ENCODE data around the gene XXYLT1. TPM values are rescaled to one million over a fixed set of nuclear protein-coding genes. Genes with fewer than 3 reads are reported as not detected.

Gene XXYLT1
- total and polyA plus RNA-seq, 2 of the 8 experiments (the other 6 are each of a cell fraction or from before 2014, with no cell fraction given), result 18.9 to 23.8 TPM

DNA sequence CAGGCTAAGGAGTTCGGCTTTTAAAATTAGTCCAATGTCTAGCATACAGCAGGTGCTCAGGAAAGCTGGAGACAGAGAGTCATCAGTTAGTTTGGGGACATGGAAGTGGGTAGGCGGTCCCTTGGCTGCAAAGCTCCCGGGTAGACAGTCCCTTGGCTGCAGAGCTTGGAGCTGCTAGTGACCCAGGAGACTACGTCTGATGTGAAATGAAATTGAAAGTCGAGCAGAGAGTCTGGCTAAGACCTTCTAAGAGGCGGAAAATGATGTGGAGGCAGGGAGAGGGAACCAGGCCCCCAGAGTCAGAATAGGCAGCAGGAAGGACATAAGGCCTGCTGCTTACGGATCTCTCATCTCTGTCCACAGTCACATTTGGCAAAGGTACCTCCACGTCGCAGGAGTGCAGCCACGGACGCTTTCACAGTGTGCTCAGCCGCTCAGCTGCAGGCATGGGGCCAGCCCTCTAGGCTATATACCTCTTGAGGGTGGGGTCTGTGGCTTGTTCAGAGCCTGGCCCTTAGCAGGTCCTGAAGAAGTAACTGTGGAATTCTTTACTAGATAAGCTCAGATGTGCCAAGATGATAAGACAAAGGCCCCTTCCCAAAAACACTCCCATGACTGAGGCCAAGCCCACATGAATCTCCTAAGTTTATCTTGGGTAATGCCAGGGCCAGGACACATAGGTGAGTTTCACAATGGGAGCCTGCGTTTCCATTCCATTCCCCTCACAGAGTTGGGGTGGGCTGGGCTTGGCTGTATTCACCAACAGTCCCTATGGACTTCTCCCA is 131.7 kb downstream of the XXYLT1 start:
- H4K91ac ChIP-seq (replicated peaks; ENCODE audit: insufficient read length, low read length), result no peak overlapping the region
- no peak overlapping the region for H2BK12ac ChIP-seq (ENCODE audit: low read depth, low read length)
- no peak overlapping the region for H2AK5ac ChIP-seq (ENCODE audit: low read depth, low read length)
- H3K9me3 ChIP-seq (ENCODE audit: insufficient read depth in 2 of 2, low read depth in 1 of 2, low read length in 1 of 2), result 0 out of 4 replicates have a peak, but pooled peaks cover 0 to 4% of the 10 kb centered on the region in 2 experiments
- H2BK5ac ChIP-seq (ENCODE audit: low read depth, low read length), result 0 out of 2 replicates have a peak overlapping the region, but pooled peaks have one; percentile 5
- no peaks in the 10 kb centered on the region; a peak in 1 of 8 replicates for H3K36me3 ChIP-seq (ENCODE audit: control insufficient read depth in 2 of 4, insufficient read depth in 4 of 4, low read length in 3 of 4)
- 86% methylated on average over 13 of the region's 13 CpGs; no CpG with 5 or more reads in 1 of the 2 experiments for WGBS, 2 experiments (ENCODE audit: extremely low coverage in 1 of 2, insufficient coverage in 1 of 2, insufficient read length in 1 of 2, insufficient replicate concordance in 2 of 2, low coverage in 1 of 2, low lambda C conversion rate in 2 of 2, missing lambda C conversion rate in 1 of 2)
- H4K5ac ChIP-seq (ENCODE audit: insufficient read length, low read depth, low read length), result no peak overlapping the region
- DNase-seq (ENCODE audit: low read depth in 1 of 2, low spot score in 2 of 2) (no peak), FAIRE-seq (no peak)
- no peak overlapping the region for H3K14ac ChIP-seq (ENCODE audit: insufficient read length)
- no peaks in the 10 kb centered on the region for H3K23me2 ChIP-seq (ENCODE audit: low read depth, low read length)
- H2BK15ac ChIP-seq (ENCODE audit: low read length), result no peak overlapping the region
- H3K9ac ChIP-seq (replicated peaks in 1 of 4; ENCODE audit: extremely low read depth in 1 of 4, low read depth in 3 of 4, low read length in 3 of 4), result no peak overlapping the region
- no peaks in the 10 kb centered on the region for H3K4me1 ChIP-seq (replicated peaks in 1 of 4; ENCODE audit: control insufficient read depth in 3 of 4, insufficient read depth in 4 of 4, low read length in 3 of 4)
- no peaks in the 10 kb centered on the region for H3K79me2 ChIP-seq (ENCODE audit: control insufficient read depth in 1 of 2, insufficient read depth in 2 of 2, low read length in 2 of 2)
- no peaks in the 10 kb centered on the region for H3K27me3 ChIP-seq (replicated peaks in 1 of 4; ENCODE audit: control insufficient read depth in 3 of 4, extremely low read depth in 1 of 4, insufficient read depth in 3 of 4, low read length in 3 of 4)
- H4K8ac ChIP-seq (ENCODE audit: extremely low read depth, insufficient read depth, low read length), result no peak overlapping the region
- H3K18ac ChIP-seq (ENCODE audit: extremely low read depth, low read length), result no peak overlapping the region
- no peak overlapping the region for H3K4ac ChIP-seq (replicated peaks; ENCODE audit: insufficient read length, low read depth, low read length)
- ChIA-PET POLR2A (ENCODE audit: partially characterized antibody) (no interaction called here), CTCF (ENCODE audit: partially characterized antibody) (interaction anchor here (0.7 to 1.6 kb wide), 6 partner anchors 9 to 99 kb away, joined by 3 to 5 read pairs (median 4); no protein-coding TSS in a partner anchor)
- no peak overlapping the region for H3K27ac ChIP-seq (ENCODE audit: low read depth, low read length)
- no peak overlapping the region for H3K4me2 ChIP-seq (ENCODE audit: insufficient read depth in 1 of 2, low read depth in 2 of 2, low read length in 2 of 2)
- no peak overlapping the region for H3K4me3 ChIP-seq (ENCODE audit: extremely low read depth in 1 of 4, insufficient read depth in 2 of 4, low read depth in 3 of 4, low read length in 4 of 4)
- no peak overlapping the region for H3K56ac ChIP-seq (replicated peaks; ENCODE audit: insufficient read length, low read depth, low read length)
- H3K79me1 ChIP-seq (ENCODE audit: low read depth, low read length), result no peaks in the 10 kb centered on the region; the same call in 1 of the 2 replicates
- H2BK120ac ChIP-seq (replicated peaks; ENCODE audit: low read depth, low read length), result no peak overlapping the region
- H3K23ac ChIP-seq (ENCODE audit: insufficient read length), result no peak overlapping the region
- no peak overlapping the region for H2BK20ac ChIP-seq (ENCODE audit: low read length)
- no peaks in the 10 kb centered on the region for H4K20me1 ChIP-seq (replicated peaks in 1 of 2; ENCODE audit: control insufficient read depth in 1 of 2, insufficient read depth in 2 of 2, low read length in 2 of 2)
- H2AFZ ChIP-seq (ENCODE audit: low read length), result no peak overlapping the region
- TF ChIP-seq, protein P1, sequence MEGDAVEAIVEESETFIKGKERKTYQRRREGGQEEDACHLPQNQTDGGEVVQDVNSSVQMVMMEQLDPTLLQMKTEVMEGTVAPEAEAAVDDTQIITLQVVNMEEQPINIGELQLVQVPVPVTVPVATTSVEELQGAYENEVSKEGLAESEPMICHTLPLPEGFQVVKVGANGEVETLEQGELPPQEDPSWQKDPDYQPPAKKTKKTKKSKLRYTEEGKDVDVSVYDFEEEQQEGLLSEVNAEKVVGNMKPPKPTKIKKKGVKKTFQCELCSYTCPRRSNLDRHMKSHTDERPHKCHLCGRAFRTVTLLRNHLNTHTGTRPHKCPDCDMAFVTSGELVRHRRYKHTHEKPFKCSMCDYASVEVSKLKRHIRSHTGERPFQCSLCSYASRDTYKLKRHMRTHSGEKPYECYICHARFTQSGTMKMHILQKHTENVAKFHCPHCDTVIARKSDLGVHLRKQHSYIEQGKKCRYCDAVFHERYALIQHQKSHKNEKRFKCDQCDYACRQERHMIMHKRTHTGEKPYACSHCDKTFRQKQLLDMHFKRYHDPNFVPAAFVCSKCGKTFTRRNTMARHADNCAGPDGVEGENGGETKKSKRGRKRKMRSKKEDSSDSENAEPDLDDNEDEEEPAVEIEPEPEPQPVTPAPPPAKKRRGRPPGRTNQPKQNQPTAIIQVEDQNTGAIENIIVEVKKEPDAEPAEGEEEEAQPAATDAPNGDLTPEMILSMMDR (IDR thresholded peaks at IDR 0.05; ENCODE audit: control extremely low read depth in 1 of 3, insufficient read depth in 1 of 3, low read depth in 1 of 3, low read length in 3 of 3), result no peak
- TF ChIP-seq, protein P2, sequence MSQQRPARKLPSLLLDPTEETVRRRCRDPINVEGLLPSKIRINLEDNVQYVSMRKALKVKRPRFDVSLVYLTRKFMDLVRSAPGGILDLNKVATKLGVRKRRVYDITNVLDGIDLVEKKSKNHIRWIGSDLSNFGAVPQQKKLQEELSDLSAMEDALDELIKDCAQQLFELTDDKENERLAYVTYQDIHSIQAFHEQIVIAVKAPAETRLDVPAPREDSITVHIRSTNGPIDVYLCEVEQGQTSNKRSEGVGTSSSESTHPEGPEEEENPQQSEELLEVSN (IDR thresholded peaks at IDR 0.05), result no peak
- TF ChIP-seq BRCA1 (IDR thresholded peaks at IDR 0.05; ENCODE audit: low read depth, low read length) (no peak), SIX5 (IDR thresholded peaks at IDR 0.05; ENCODE audit: low read depth, low read length) (no peak), CREB1 (IDR thresholded peaks at IDR 0.05) (no peak), SP1 (IDR thresholded peaks at IDR 0.05; ENCODE audit: low read depth, low read length) (no peak), SRF (IDR thresholded peaks at IDR 0.05; ENCODE audit: low read depth, low read length) (no peak)
- TF ChIP-seq, protein P3, sequence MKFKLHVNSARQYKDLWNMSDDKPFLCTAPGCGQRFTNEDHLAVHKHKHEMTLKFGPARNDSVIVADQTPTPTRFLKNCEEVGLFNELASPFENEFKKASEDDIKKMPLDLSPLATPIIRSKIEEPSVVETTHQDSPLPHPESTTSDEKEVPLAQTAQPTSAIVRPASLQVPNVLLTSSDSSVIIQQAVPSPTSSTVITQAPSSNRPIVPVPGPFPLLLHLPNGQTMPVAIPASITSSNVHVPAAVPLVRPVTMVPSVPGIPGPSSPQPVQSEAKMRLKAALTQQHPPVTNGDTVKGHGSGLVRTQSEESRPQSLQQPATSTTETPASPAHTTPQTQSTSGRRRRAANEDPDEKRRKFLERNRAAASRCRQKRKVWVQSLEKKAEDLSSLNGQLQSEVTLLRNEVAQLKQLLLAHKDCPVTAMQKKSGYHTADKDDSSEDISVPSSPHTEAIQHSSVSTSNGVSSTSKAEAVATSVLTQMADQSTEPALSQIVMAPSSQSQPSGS (IDR thresholded peaks at IDR 0.05; ENCODE audit: low read length), result no peak
